H1 (cell line): ENCODE results near the gene TRIM23. TPM values are rescaled to one million over a fixed set of nuclear protein-coding genes. Genes with fewer than 3 reads are reported as not detected.

Experiments used
- CTCF ChIA-PET: fragments of 300-600 bp; sonication (Branson Sonifier 250); formaldehyde crosslinking; loops from one replicate; lab custom pipeline; 2021; ENCODE audit not compliant: partially characterized antibody; lab: Charles Lee
- POLR2A ChIA-PET: fragments of 300-600 bp; sonication (Branson Sonifier 250); formaldehyde crosslinking; loops from one replicate; lab custom pipeline; 2021; ENCODE audit warnings: inconsistent platforms; ENCODE audit not compliant: partially characterized antibody; lab: Charles Lee
- DNase-seq, 2 experiments: peaks; one replicate each; pipeline versions ENCODE4 v3.0.0 to v3.0.0-alpha.2; 2010 to 2022; ENCODE audit warnings: low spot score in 2 of 2, low read depth in 1 of 2, mixed read lengths in 1 of 2
- FAIRE-seq: peaks from 2 replicates; lab custom pipeline; 2011; peaks lifted over from hg19 to GRCh38; lab: Jason Lieb, UNC
- H2AFZ ChIP-seq: 2 replicates; pipeline ENCODE4 v1.8.1; 2012; ENCODE audit warnings: low read length, inconsistent platforms
- H2AK5ac ChIP-seq: 2 replicates; pipeline ENCODE4 v1.6.1; 2013; ENCODE audit warnings: low read depth, low read length
- H2BK120ac ChIP-seq: replicated peaks from 2 replicates; pipeline ENCODE3; 2013; ENCODE audit warnings: low read depth, low read length, inconsistent platforms
- H2BK12ac ChIP-seq: 2 replicates; pipeline ENCODE4 v1.6.1; 2013; ENCODE audit warnings: low read depth, low read length
- H2BK15ac ChIP-seq: 2 replicates; pipeline ENCODE4 v1.6.1; 2013; ENCODE audit warnings: low read length
- H2BK20ac ChIP-seq: 2 replicates; pipeline ENCODE4 v1.6.1; 2013; ENCODE audit warnings: low read length
- H2BK5ac ChIP-seq: 2 replicates; pipeline ENCODE4 v1.6.1; 2013; ENCODE audit warnings: low read depth, low read length
- H3K14ac ChIP-seq: 2 replicates; pipeline ENCODE4 v1.6.1; 2013; ENCODE audit warnings: inconsistent platforms; ENCODE audit not compliant: insufficient read length
- H3K18ac ChIP-seq: 2 replicates; pipeline ENCODE4 v1.6.1; 2013; ENCODE audit warnings: low read length; ENCODE audit errors: extremely low read depth
- H3K23ac ChIP-seq: 2 replicates; pipeline ENCODE4 v1.6.1; 2013; ENCODE audit warnings: inconsistent platforms; ENCODE audit not compliant: insufficient read length
- H3K23me2 ChIP-seq: 2 replicates; pipeline ENCODE4 v1.6.1; 2013; ENCODE audit warnings: low read depth, low read length
- H3K27ac ChIP-seq: 2 replicates; pipeline ENCODE4 v1.6.1; 2011; ENCODE audit warnings: low read depth, low read length, inconsistent platforms
- H3K27me3 ChIP-seq, 4 experiments: replicated peaks in 1 of 4; 1 replicate in 1 of 4; 2 replicates in 3 of 4; pipeline versions ENCODE4 v1.6.1 to v1.8.1; 2011 to 2013; ENCODE audit warnings: low read length in 3 of 4, mild to moderate bottlenecking in 3 of 4, inconsistent platforms in 2 of 4, mixed read lengths in 2 of 4, moderate library complexity in 1 of 4; ENCODE audit not compliant: control insufficient read depth in 3 of 4, insufficient read depth in 3 of 4; ENCODE audit errors: extremely low read depth in 1 of 4
- H3K36me3 ChIP-seq, 4 experiments: 2 replicates each; pipeline versions ENCODE4 v1.6.1 to v1.8.1; 2011 to 2013; ENCODE audit warnings: mild to moderate bottlenecking in 4 of 4, low read length in 3 of 4, moderate library complexity in 2 of 4, control low read depth in 1 of 4, inconsistent platforms in 1 of 4; ENCODE audit not compliant: insufficient read depth in 4 of 4, control insufficient read depth in 2 of 4
- H3K4ac ChIP-seq: replicated peaks from 2 replicates; pipeline ENCODE3; 2013; ENCODE audit warnings: low read length, low read depth, mixed read lengths, inconsistent platforms; ENCODE audit not compliant: insufficient read length
- H3K4me1 ChIP-seq, 4 experiments: replicated peaks in 1 of 4; 1 replicate in 1 of 4; 2 replicates in 3 of 4; pipeline versions ENCODE4 v1.6.1 to v1.8.1; 2011 to 2013; ENCODE audit warnings: low read length in 3 of 4, inconsistent platforms in 2 of 4, mixed read lengths in 1 of 4; ENCODE audit not compliant: insufficient read depth in 4 of 4, control insufficient read depth in 3 of 4
- H3K4me2 ChIP-seq, 2 experiments: 2 replicates each; pipeline versions ENCODE4 v1.6.1 to v1.8.1; 2011 to 2013; ENCODE audit warnings: low read depth in 2 of 2, low read length in 2 of 2, control low read depth in 1 of 2, inconsistent platforms in 1 of 2, mild to moderate bottlenecking in 1 of 2; ENCODE audit not compliant: insufficient read depth in 1 of 2
- H3K4me3 ChIP-seq, 4 experiments: fragments of 200-600, 300-600 bp in 1 of 4; sonication (generic), shearing (Covaris generic), sonication (Bioruptor Twin) in 1 of 4; 2 replicates each; pipeline versions ENCODE4 v1.5.1 to v1.8.1; 2011 to 2016; ENCODE audit warnings: low read length in 4 of 4, low read depth in 3 of 4, control low read depth in 2 of 4, inconsistent platforms in 2 of 4, mild to moderate bottlenecking in 2 of 4, mixed read lengths in 1 of 4, moderate library complexity in 1 of 4; ENCODE audit not compliant: insufficient read depth in 2 of 4; ENCODE audit errors: extremely low read depth in 1 of 4
- H3K56ac ChIP-seq: replicated peaks from 2 replicates; pipeline ENCODE3; 2013; ENCODE audit warnings: low read depth, mild to moderate bottlenecking, mixed read lengths, low read length, inconsistent platforms; ENCODE audit not compliant: insufficient read length
- H3K79me1 ChIP-seq: 2 replicates; pipeline ENCODE4 v1.6.1; 2013; ENCODE audit warnings: low read depth, low read length, control low read depth
- H3K79me2 ChIP-seq, 2 experiments: 2 replicates each; pipeline versions ENCODE4 v1.6.1 to v1.8.1; 2012 to 2013; ENCODE audit warnings: low read length in 2 of 2, mild to moderate bottlenecking in 2 of 2, inconsistent platforms in 1 of 2; ENCODE audit not compliant: insufficient read depth in 2 of 2, control insufficient read depth in 1 of 2
- H3K9ac ChIP-seq, 4 experiments: replicated peaks in 1 of 4; 1 replicate in 1 of 4; 2 replicates in 3 of 4; pipeline versions ENCODE4 v1.6.1 to v1.8.1; 2011 to 2013; ENCODE audit warnings: low read depth in 3 of 4, low read length in 3 of 4, control low read depth in 2 of 4, mild to moderate bottlenecking in 2 of 4, moderate library complexity in 2 of 4, inconsistent platforms in 1 of 4; ENCODE audit errors: extremely low read depth in 1 of 4
- H3K9me3 ChIP-seq, 2 experiments: 2 replicates each; pipeline versions ENCODE4 v1.6.1 to v1.8.1; 2012 to 2013; ENCODE audit warnings: mild to moderate bottlenecking in 2 of 2, moderate library complexity in 2 of 2, control low read depth in 1 of 2, inconsistent platforms in 1 of 2, low read depth in 1 of 2, low read length in 1 of 2, mixed read lengths in 1 of 2; ENCODE audit not compliant: insufficient read depth in 2 of 2
- H4K20me1 ChIP-seq, 2 experiments: replicated peaks in 1 of 2; 2 replicates each; pipeline versions ENCODE3 to v1.8.1; 2011 to 2013; ENCODE audit warnings: inconsistent platforms in 2 of 2, low read length in 2 of 2, mild to moderate bottlenecking in 1 of 2; ENCODE audit not compliant: insufficient read depth in 2 of 2, control insufficient read depth in 1 of 2
- H4K5ac ChIP-seq: 2 replicates; pipeline ENCODE4 v1.6.1; 2013; ENCODE audit warnings: low read length, low read depth, mixed read lengths, inconsistent platforms; ENCODE audit not compliant: insufficient read length
- H4K8ac ChIP-seq: 2 replicates; pipeline ENCODE4 v1.8.0; 2013; ENCODE audit warnings: mild to moderate bottlenecking, moderate library complexity, low read length, inconsistent platforms; ENCODE audit not compliant: insufficient read depth; ENCODE audit errors: extremely low read depth
- H4K91ac ChIP-seq: replicated peaks from 2 replicates; pipeline ENCODE3; 2013; ENCODE audit warnings: low read length, mixed read lengths, inconsistent platforms; ENCODE audit not compliant: insufficient read length
- CHD2 ChIP-seq: IDR thresholded peaks from 2 replicates; pipeline ENCODE4 v1.6.1; 2012; ENCODE audit warnings: low read length, improper control_type of control experiment
- SP4 ChIP-seq: IDR thresholded peaks from 2 replicates; pipeline ENCODE4 v1.6.1; 2012; ENCODE audit warnings: low read length, inconsistent platforms
- TEAD4 ChIP-seq: IDR thresholded peaks from 2 replicates; pipeline ENCODE4 v1.6.1; 2012; ENCODE audit warnings: low read depth, low read length, inconsistent platforms, mixed read lengths
- WGBS, 2 experiments: shearing (Covaris generic) in 1 of 2; methylation state at CpG; one replicate each; pipeline versions ENCODE4 v1.1.6 to v1.1.7; 2013 to 2015; ENCODE audit warnings: low lambda C conversion rate in 2 of 2, mixed read lengths in 2 of 2, inconsistent platforms in 1 of 2, low coverage in 1 of 2, missing lambda C conversion rate in 1 of 2; ENCODE audit not compliant: insufficient replicate concordance in 2 of 2, insufficient coverage in 1 of 2, insufficient read length in 1 of 2; ENCODE audit errors: extremely low coverage in 1 of 2, missing lambda C conversion rate in 1 of 2; 5-methylcytosine and 5-hydroxymethylcytosine counted together
- polyA plus RNA-seq, 7 experiments: library from polyadenylated mRNA; depleted of rRNA in 3 of 7; stranded (reverse) in 5 of 7; unstranded in 2 of 7; fragments of >200 nt in 5 of 7; fragments of 200-250 nt in 2 of 7; gene quantifications; 1 replicate in 5 of 7; 2 replicates in 1 of 7; 4 replicates in 1 of 7; pipeline versions ENCODE4 v1.2.1 to v1.2.3, GENCODE V29; 2011 to 2013; ENCODE audit warnings: missing spikeins in 2 of 7, mixed read lengths in 2 of 7
- total RNA-seq: library from RNA; stranded (reverse); fragmentation: NEBNext Ultra II Directional; extraction: Animal tissue kit (Norgen Biotek cat#: 25700); gene quantifications from 2 replicates; pipeline ENCODE4 v1.2.1, GENCODE V29; 2021
- TF ChIP-seq, protein P1 (sequence below): IDR thresholded peaks from 2 replicates; pipeline ENCODE4 v1.6.1; 2012; ENCODE audit warnings: inconsistent platforms

TRIM23 gene
- total and polyA plus RNA-seq, 2 of the 8 experiments (the other 6 are each of a cell fraction or from before 2014, with no cell fraction given) = 2.5 to 11.7 TPM

DNA sequence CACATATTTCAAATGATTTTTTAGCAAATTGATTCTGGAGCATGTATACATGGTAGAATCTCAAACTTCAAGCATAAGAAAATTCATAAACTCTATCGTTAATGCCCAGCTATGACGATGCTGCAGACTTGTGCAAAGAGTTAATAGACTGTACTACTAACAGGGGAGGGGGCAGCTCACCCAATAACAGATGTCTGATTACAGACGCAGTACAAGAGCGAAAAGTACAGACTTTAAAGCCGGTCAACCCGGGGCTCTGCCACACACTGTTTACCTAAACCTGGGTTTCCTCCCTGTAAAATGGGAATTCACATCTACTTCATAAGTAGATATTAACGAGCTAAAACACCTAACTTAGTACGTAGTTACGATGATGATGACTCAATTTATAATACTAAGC, 651 bp downstream of the TRIM23 start:
- DNase-seq = no peak
- ChIA-PET POLR2A (interaction anchor here (0.7 to 1.2 kb wide), 10 partner anchors 10 to 855 kb away, joined by 3 to 6 read pairs (median 4); partner anchors contain the start of genes CENPK, CWC27, NLN and PPWD1), CTCF (interaction anchor here (0.8 kb wide), 1 partner anchor 40 kb away, joined by 3 read pairs; no protein-coding TSS in a partner anchor)
- Histone ChIP-seq H2AFZ (no peak overlapping the region), H4K91ac (no peak overlapping the region), H4K5ac (no peak overlapping the region), H3K56ac (no peak overlapping the region), H2BK5ac (no peak overlapping the region), H3K79me2 (peaks cover 5 to 67% of the 10 kb centered on the region in 2 experiments; a peak in 3 of 4 replicates), H3K9ac (peak overlapping the region in 3 of 4 experiments; percentile 80 to 89 (median 81); a peak in 5 of 7 replicates), H3K4me2 (peak overlapping the region; percentile 70 to 87), H3K9me3 (no peaks in the 10 kb centered on the region), H2BK12ac (no peak overlapping the region), H3K27me3 (no peaks in the 10 kb centered on the region), H2BK120ac (no peak overlapping the region), H3K23ac (no peak overlapping the region), H3K79me1 (peaks cover 2% of the 10 kb centered on the region; the same call in 1 of the 2 replicates), H2BK20ac (no peak overlapping the region), H2AK5ac (no peak overlapping the region), H3K4me3 (peak overlapping the region; percentile 92 to 97 (median 96)), H3K36me3 (no peaks in the 10 kb centered on the region), H2BK15ac (no peak overlapping the region), H3K4me1 (peaks cover 0 to 4% (median 2%) of the 10 kb centered on the region in 4 experiments; a peak in 3 of 7 replicates), H3K23me2 (peaks cover 3% of the 10 kb centered on the region), H3K18ac (no peak overlapping the region), H3K4ac (no peak overlapping the region), H4K8ac (no peak overlapping the region), H3K27ac (no peak overlapping the region), H3K14ac (no peak overlapping the region), H4K20me1 (peaks cover 0 to 2% of the 10 kb centered on the region in 2 experiments)
- no peak for FAIRE-seq
- 36% methylated on average over 9 of the region's 9 CpGs; no CpG with 5 or more reads in 1 of the 2 experiments for WGBS, 2 experiments
- TF ChIP-seq, protein P1, sequence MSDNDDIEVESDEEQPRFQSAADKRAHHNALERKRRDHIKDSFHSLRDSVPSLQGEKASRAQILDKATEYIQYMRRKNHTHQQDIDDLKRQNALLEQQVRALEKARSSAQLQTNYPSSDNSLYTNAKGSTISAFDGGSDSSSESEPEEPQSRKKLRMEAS = no peak
- no peak for TF ChIP-seq SP4
- no peak for TF ChIP-seq TEAD4
- no peak for TF ChIP-seq CHD2
